Neuronal stem cell (in vitro differentiated cells): ENCODE results near the gene ZRANB1.

Experiments
- DNase-seq: peaks from one replicate; pipeline ENCODE4 v3.0.0-alpha.2; 2013; ENCODE audit warnings: low spot score
- H2AFZ ChIP-seq: one replicate; pipeline ENCODE4 v1.6.1; 2013; ENCODE audit warnings: mild to moderate bottlenecking, low read length, inconsistent platforms
- H2AK5ac ChIP-seq: 2 replicates; pipeline ENCODE4 v1.6.1; 2013; ENCODE audit warnings: low read depth, mild to moderate bottlenecking, inconsistent platforms, low read length, moderate library complexity, mixed read lengths
- H2BK120ac ChIP-seq: 2 replicates; pipeline ENCODE4 v1.6.1; 2013; ENCODE audit warnings: low read depth, mild to moderate bottlenecking, inconsistent platforms, low read length, moderate library complexity, mixed read lengths
- H2BK12ac ChIP-seq: one replicate; pipeline ENCODE4 v1.6.1; 2013; ENCODE audit warnings: low read length, inconsistent platforms
- H2BK15ac ChIP-seq: 2 replicates; pipeline ENCODE4 v1.6.1; 2013; ENCODE audit warnings: mild to moderate bottlenecking, low read length, inconsistent platforms, mixed read lengths
- H2BK5ac ChIP-seq: one replicate; pipeline ENCODE4 v1.6.1; 2013; ENCODE audit warnings: inconsistent platforms, mild to moderate bottlenecking, low read length, moderate library complexity
- H3K14ac ChIP-seq: one replicate; pipeline ENCODE4 v1.6.1; 2013; ENCODE audit warnings: low read length, inconsistent platforms
- H3K18ac ChIP-seq: 2 replicates; pipeline ENCODE4 v1.6.1; 2013; ENCODE audit warnings: low read length, inconsistent platforms
- H3K23ac ChIP-seq: 2 replicates; pipeline ENCODE4 v1.6.1; 2013; ENCODE audit warnings: low read depth, mild to moderate bottlenecking, mixed read lengths, low read length, inconsistent platforms; ENCODE audit not compliant: poor library complexity
- H3K27ac ChIP-seq: replicated peaks from 3 replicates; pipeline ENCODE4 v1.5.1; 2013; ENCODE audit warnings: low read length, inconsistent platforms
- H3K27me3 ChIP-seq, 3 experiments: 2 replicates each; pipeline ENCODE4 v1.6.1; 2013; ENCODE audit warnings: low read length in 3 of 3, mild to moderate bottlenecking in 2 of 3, inconsistent platforms in 1 of 3, low read depth in 1 of 3, mixed read lengths in 1 of 3, moderate library complexity in 1 of 3; ENCODE audit not compliant: control insufficient read depth in 3 of 3, insufficient read depth in 3 of 3
- H3K36me3 ChIP-seq, 2 donors: replicated peaks in 1 of 2; 2 replicates each; pipeline ENCODE4 v1.6.1; 2013; ENCODE audit warnings: low read length in 2 of 2; ENCODE audit not compliant: control insufficient read depth in 2 of 2, insufficient read depth in 2 of 2
- H3K4ac ChIP-seq: 2 replicates; pipeline ENCODE4 v1.6.1; 2013; ENCODE audit warnings: inconsistent platforms, mild to moderate bottlenecking, low read length, moderate library complexity
- H3K4me1 ChIP-seq, 2 donors: 1 replicate in 1 of 2; 2 replicates in 1 of 2; pipeline ENCODE4 v1.6.1; 2013; ENCODE audit warnings: low read length in 2 of 2, low read depth in 1 of 2; ENCODE audit not compliant: control insufficient read depth in 2 of 2, insufficient read depth in 1 of 2
- H3K4me2 ChIP-seq: one replicate; pipeline ENCODE4 v1.6.1; 2013; ENCODE audit warnings: mild to moderate bottlenecking, low read length, inconsistent platforms; ENCODE audit not compliant: insufficient read depth, poor library complexity, severe bottlenecking
- H3K4me3 ChIP-seq, 2 donors: 2 replicates each; pipeline ENCODE4 v1.5.1; 2013; ENCODE audit warnings: low read length in 2 of 2, mild to moderate bottlenecking in 2 of 2, inconsistent platforms in 1 of 2, moderate library complexity in 1 of 2
- H3K79me1 ChIP-seq: one replicate; pipeline ENCODE4 v1.6.1; 2013; ENCODE audit warnings: low read depth, mild to moderate bottlenecking, inconsistent platforms, low read length, moderate library complexity
- H3K9ac ChIP-seq: one replicate; pipeline ENCODE4 v1.6.1; 2013; ENCODE audit warnings: mild to moderate bottlenecking, low read depth, low read length, inconsistent platforms; ENCODE audit not compliant: poor library complexity
- H3K9me3 ChIP-seq, 2 donors: replicated peaks in 1 of 2; 2 replicates each; pipeline versions ENCODE3 to v1.6.1; 2013; ENCODE audit warnings: low read length in 2 of 2, mild to moderate bottlenecking in 2 of 2, inconsistent platforms in 1 of 2, low read depth in 1 of 2, mixed read lengths in 1 of 2, moderate library complexity in 1 of 2; ENCODE audit not compliant: control insufficient read depth in 2 of 2, insufficient read depth in 1 of 2
- H4K8ac ChIP-seq: one replicate; pipeline ENCODE4 v1.6.1; 2013; ENCODE audit warnings: low read depth, mild to moderate bottlenecking, inconsistent platforms, low read length, moderate library complexity
- H4K91ac ChIP-seq: one replicate; pipeline ENCODE4 v1.6.1; 2013; ENCODE audit warnings: low read length, low read depth, mild to moderate bottlenecking, inconsistent platforms; ENCODE audit not compliant: poor library complexity
- WGBS, 2 donors: extraction: QIAGEN DNeasy Blood & Tissue Kit; methylation state at CpG; one replicate each; pipeline ENCODE4 v1.1.7; 2013; ENCODE audit warnings: missing lambda C conversion rate in 2 of 2, mixed read lengths in 1 of 2; ENCODE audit not compliant: insufficient read length in 2 of 2, insufficient replicate concordance in 1 of 2; ENCODE audit errors: extremely low coverage in 2 of 2; 5-methylcytosine and 5-hydroxymethylcytosine counted together

The ZRANB1 gene

GRCh38 chr10:125034675-125035074, 92.8 kb downstream of the ZRANB1 start:
- Histone ChIP-seq H3K18ac (no peak overlapping the region), H3K14ac (no peak overlapping the region), H3K9me3 (no peaks in the 10 kb centered on the region), H2BK120ac (no peak overlapping the region), H4K91ac (no peak overlapping the region), H2BK5ac (no peak overlapping the region), H2BK15ac (no peak overlapping the region), H3K4ac (no peak overlapping the region), H3K36me3 (peaks cover 6 to 79% of the 10 kb centered on the region in 2 donors), H3K27ac (no peak overlapping the region), H3K9ac (no peak overlapping the region), H2AFZ (no peak overlapping the region), H3K4me3 (no peak overlapping the region), H3K27me3 (no peaks in the 10 kb centered on the region), H3K4me2 (no peak overlapping the region), H3K4me1 (peaks cover 6 to 11% of the 10 kb centered on the region in 2 donors), H3K79me1 (peaks cover 14% of the 10 kb centered on the region), H2AK5ac (no peak overlapping the region), H2BK12ac (no peak overlapping the region), H4K8ac (no peak overlapping the region), H3K23ac (no peak overlapping the region)
- no CpG with 5 or more reads among the region's 3 CpGs for whole genome bisulfite sequencing, 2 donors
- DNase-seq = no peak

GRCh38 chr10:125035136-125035535, 93.2 kb downstream of the ZRANB1 start:
- no peak overlapping the region for H2BK120ac ChIP-seq
- no peak overlapping the region for H3K27ac ChIP-seq
- H3K18ac ChIP-seq = no peak overlapping the region

GRCh38 chr10:125035588-125036295, 93.8 kb downstream of the ZRANB1 start:
- Histone ChIP-seq H3K4ac (no peak overlapping the region), H4K91ac (no peak overlapping the region), H2BK5ac (no peak overlapping the region), H3K14ac (no peak overlapping the region), H2BK12ac (no peak overlapping the region), H2BK15ac (no peak overlapping the region), H3K4me1 (peaks cover 7 to 13% of the 10 kb centered on the region in 2 donors), H3K9me3 (no peaks in the 10 kb centered on the region), H3K36me3 (peaks cover 4 to 71% of the 10 kb centered on the region in 2 donors), H3K23ac (no peak overlapping the region), H3K9ac (no peak overlapping the region), H3K4me2 (no peak overlapping the region), H3K27me3 (no peaks in the 10 kb centered on the region), H3K79me1 (peaks cover 18% of the 10 kb centered on the region), H2BK120ac (no peak overlapping the region), H3K4me3 (no peak overlapping the region), H3K27ac (no peak overlapping the region), H4K8ac (no peak overlapping the region), H3K18ac (no peak overlapping the region), H2AK5ac (no peak overlapping the region), H2AFZ (no peak overlapping the region)
- DNase-seq = no peak
- WGBS, 2 donors = no CpG with 5 or more reads among the region's 7 CpGs

More at GRCh38 chr10:125035136-125035535, 93.2 kb downstream of the ZRANB1 start:
- Histone ChIP-seq H2BK12ac (no peak overlapping the region), H3K36me3 (peaks cover 6 to 76% of the 10 kb centered on the region in 2 donors), H4K8ac (no peak overlapping the region), H3K4me2 (no peak overlapping the region), H3K4me1 (peaks cover 7 to 13% of the 10 kb centered on the region in 2 donors), H4K91ac (no peak overlapping the region), H3K14ac (no peak overlapping the region), H3K9me3 (no peaks in the 10 kb centered on the region), H2AFZ (no peak overlapping the region), H3K79me1 (peaks cover 16% of the 10 kb centered on the region), H3K9ac (no peak overlapping the region), H3K23ac (no peak overlapping the region), H2BK5ac (no peak overlapping the region), H3K4ac (no peak overlapping the region), H3K27me3 (no peaks in the 10 kb centered on the region), H3K4me3 (no peak overlapping the region), H2AK5ac (no peak overlapping the region), H2BK15ac (no peak overlapping the region)
- DNase-seq = no peak
- WGBS, 2 donors = no CpG with 5 or more reads among the region's 11 CpGs

DNA sequence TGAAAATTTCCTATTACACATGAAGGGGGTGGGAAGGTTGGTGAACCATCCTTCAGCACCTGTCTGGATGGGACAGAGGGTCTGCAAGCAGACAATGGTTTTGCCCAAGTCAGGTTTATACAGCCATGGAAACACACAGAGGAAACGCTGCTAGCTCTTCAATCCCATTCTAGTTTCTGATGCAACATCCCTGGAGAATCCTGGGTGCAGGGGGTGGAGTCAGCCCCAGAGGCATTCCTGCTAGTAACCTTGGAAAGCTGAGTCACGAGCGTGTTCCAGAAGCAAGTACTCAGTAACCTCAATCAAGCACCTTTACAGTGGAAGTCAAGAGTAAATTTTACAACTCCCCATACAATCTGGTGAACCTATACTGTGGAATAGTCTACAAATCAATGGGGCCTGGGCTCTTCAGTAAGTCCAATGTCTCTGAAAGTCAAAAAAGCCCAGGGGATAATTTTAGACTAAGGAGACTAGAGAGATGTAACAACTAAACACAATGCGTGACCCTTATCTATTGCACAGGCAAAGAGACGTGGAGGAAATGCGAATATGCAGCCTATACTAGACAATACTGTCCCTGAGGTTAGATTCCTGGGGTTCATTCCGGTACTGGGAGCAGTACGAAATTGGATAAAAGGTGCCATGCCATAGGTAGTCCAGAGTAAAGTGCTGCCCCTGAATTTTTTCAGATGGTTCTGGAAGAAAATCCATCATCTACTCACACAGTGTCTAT, 95.4 kb downstream of the ZRANB1 start:
- H3K27me3 ChIP-seq = no peaks in the 10 kb centered on the region
- no peak overlapping the region for H4K8ac ChIP-seq
- H3K14ac ChIP-seq = no peak overlapping the region
- H3K4me2 ChIP-seq = no peak overlapping the region
- H2BK120ac ChIP-seq = no peak overlapping the region
- no peak overlapping the region for H4K91ac ChIP-seq
- no peak overlapping the region for H2AK5ac ChIP-seq
- H2BK5ac ChIP-seq = no peak overlapping the region
- no peak overlapping the region for H3K18ac ChIP-seq
- no peak overlapping the region for H3K27ac ChIP-seq
- H2AFZ ChIP-seq = no peak overlapping the region
- H2BK12ac ChIP-seq = no peak overlapping the region
- H3K36me3 ChIP-seq = peaks cover 4 to 67% of the 10 kb centered on the region in 2 donors
- H3K23ac ChIP-seq = no peak overlapping the region
- H3K4ac ChIP-seq = no peak overlapping the region
- H3K79me1 ChIP-seq = peaks cover 15% of the 10 kb centered on the region
- H3K4me3 ChIP-seq = no peak overlapping the region
- H3K4me1 ChIP-seq = peaks cover 7 to 17% of the 10 kb centered on the region in 2 donors
- no peaks in the 10 kb centered on the region for H3K9me3 ChIP-seq
- H3K9ac ChIP-seq = no peak overlapping the region
- no CpG with 5 or more reads among the region's 8 CpGs for WGBS, 2 donors
- H2BK15ac ChIP-seq = no peak overlapping the region
- DNase-seq = no peak
